Mucosa of rectum (tissue), 2 donors: ENCODE results near the gene ENSA.
"Not testable (repeated sequence)": the region's sequence is repeated elsewhere in the genome, so short reads cannot be mapped to it uniquely, and the experiment has no call there.

Experiments
- H3K27ac ChIP-seq, 2 donors: one replicate each; pipeline ENCODE4 v1.7.0; 2013; ENCODE audit warnings: inconsistent platforms in 2 of 2, low read depth in 2 of 2, low read length in 2 of 2
- H3K27me3 ChIP-seq, 2 donors: one replicate each; pipeline ENCODE4 v1.7.0; 2013; ENCODE audit warnings: low read length in 2 of 2; ENCODE audit not compliant: control insufficient read depth in 2 of 2, insufficient read depth in 2 of 2
- H3K36me3 ChIP-seq, 2 donors: one replicate each; pipeline ENCODE4 v1.7.0; 2013; ENCODE audit warnings: low read length in 2 of 2; ENCODE audit not compliant: control insufficient read depth in 2 of 2, insufficient read depth in 2 of 2
- H3K4me1 ChIP-seq, 2 donors: one replicate each; pipeline ENCODE4 v1.7.0; 2013; ENCODE audit warnings: low read length in 2 of 2, mild to moderate bottlenecking in 1 of 2; ENCODE audit not compliant: control insufficient read depth in 2 of 2, insufficient read depth in 2 of 2
- H3K4me3 ChIP-seq, 2 donors: one replicate each; pipeline ENCODE4 v1.7.0; 2013; ENCODE audit warnings: low read length in 2 of 2
- H3K9ac ChIP-seq, 2 donors: one replicate each; pipeline ENCODE4 v1.7.0; 2013; ENCODE audit warnings: low read length in 2 of 2, low read depth in 1 of 2, mild to moderate bottlenecking in 1 of 2
- H3K9me3 ChIP-seq, 2 donors: one replicate each; pipeline ENCODE4 v1.7.0; 2013; ENCODE audit warnings: low read length in 2 of 2; ENCODE audit not compliant: control insufficient read depth in 2 of 2
- donor health status: healthy.
- donor health status: Normal muscosa, but diverticular disease.

ENSA gene

GRCh38 chr1:150576367-150576711 is 53.1 kb downstream of the ENSA start:
- no peaks in the 10 kb centered on the region for H3K27me3 ChIP-seq
- peaks cover 39 to 43% of the 10 kb centered on the region in 2 donors for H3K4me1 ChIP-seq
- peak overlapping the region; percentile 75 to 95 for H3K27ac ChIP-seq
- peaks cover 45% of the 10 kb centered on the region in 2 donors for H3K36me3 ChIP-seq
- H3K4me3 ChIP-seq, result peak overlapping the region; percentile 84 to 94
- H3K9ac ChIP-seq, result peak overlapping the region; percentile 93 to 100
- no peaks in the 10 kb centered on the region for H3K9me3 ChIP-seq

GRCh38 chr1:150575518-150576366 is 53.7 kb downstream of the ENSA start:
- no peaks in the 10 kb centered on the region for H3K9me3 ChIP-seq
- peak overlapping the region; percentile 84 to 94 for H3K4me3 ChIP-seq
- peaks cover 45 to 48% of the 10 kb centered on the region in 2 donors for H3K36me3 ChIP-seq
- H3K4me1 ChIP-seq, result peaks cover 43 to 44% of the 10 kb centered on the region in 2 donors
- H3K9ac ChIP-seq, result peak overlapping the region; percentile 93 to 100
- H3K27me3 ChIP-seq, result no peaks in the 10 kb centered on the region
- H3K27ac ChIP-seq, result peak overlapping the region; percentile 75 to 95

DNA sequence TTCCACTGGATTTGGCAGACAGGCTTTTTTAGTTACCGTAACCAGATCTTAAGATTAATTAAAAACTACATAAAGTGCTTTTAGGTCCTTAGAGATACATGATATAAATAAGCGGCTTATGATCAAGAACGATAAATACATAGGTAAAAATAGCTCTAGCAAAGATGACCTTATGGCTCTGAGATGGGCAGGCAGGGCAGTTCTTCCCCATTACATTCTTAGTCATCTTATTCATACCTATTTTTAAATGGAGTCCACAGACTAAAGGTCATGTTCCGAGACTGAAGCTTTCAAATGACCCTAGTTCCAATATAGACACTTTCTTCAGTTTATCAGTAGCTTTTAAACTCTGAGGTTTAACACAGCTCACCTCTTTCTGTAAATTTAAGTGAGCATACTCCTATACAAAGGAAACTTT is 54.3 kb downstream of the ENSA start:
- H3K4me1 ChIP-seq, result peaks cover 38 to 40% of the 10 kb centered on the region in 2 donors
- no peaks in the 10 kb centered on the region for H3K9me3 ChIP-seq
- H3K27me3 ChIP-seq, result no peaks in the 10 kb centered on the region
- peak overlapping the region; percentile 93 to 100 for H3K9ac ChIP-seq
- H3K36me3 ChIP-seq, result peaks cover 49 to 52% of the 10 kb centered on the region in 2 donors
- peak overlapping the region; percentile 75 to 95 for H3K27ac ChIP-seq
- H3K4me3 ChIP-seq, result peak overlapping the region; percentile 84 to 94

GRCh38 chr1:150574260-150575071 is 54.9 kb downstream of the ENSA start:
- peak overlapping the region; percentile 28 to 60 for H3K9ac ChIP-seq
- peak overlapping the region; percentile 75 to 95 for H3K27ac ChIP-seq
- peaks cover 55 to 58% of the 10 kb centered on the region in 2 donors for H3K36me3 ChIP-seq
- H3K9me3 ChIP-seq, result no peaks in the 10 kb centered on the region
- H3K4me1 ChIP-seq, result peaks cover 40 to 44% of the 10 kb centered on the region in 2 donors
- no peaks in the 10 kb centered on the region for H3K27me3 ChIP-seq
- peak overlapping the region; percentile 84 to 94 for H3K4me3 ChIP-seq

DNA sequence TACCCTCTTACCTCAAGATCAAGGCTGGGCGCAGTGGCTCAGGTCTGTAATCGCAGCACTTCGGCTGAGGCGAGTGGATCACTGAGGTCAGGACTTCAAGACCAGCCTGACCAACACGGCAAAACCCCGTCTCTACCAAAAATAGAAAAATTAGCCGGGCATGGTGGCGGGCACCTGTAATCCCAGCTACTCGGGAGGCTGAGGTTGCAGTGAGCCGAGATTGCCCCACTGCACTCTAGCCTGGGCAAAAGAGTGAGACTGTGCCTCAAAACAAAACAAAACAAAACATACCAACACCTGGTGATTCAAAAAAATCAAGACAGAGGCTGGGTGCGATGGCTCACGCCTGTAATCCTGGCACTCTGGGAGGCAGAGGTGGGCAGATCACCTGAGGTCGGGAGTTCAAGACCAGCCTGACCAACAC is 55.8 kb downstream of the ENSA start:
- peak overlapping the region in 1 of 2 donors; percentile 48 for H3K27ac ChIP-seq
- H3K27me3 ChIP-seq, H3K9me3 ChIP-seq: not testable (repeated sequence)
- peaks cover 55 to 57% of the 10 kb centered on the region in 2 donors for H3K36me3 ChIP-seq
- H3K4me1 ChIP-seq, result peaks cover 45 to 48% of the 10 kb centered on the region in 2 donors
- H3K9ac ChIP-seq, result peak overlapping the region; percentile 15 to 36
- H3K4me3 ChIP-seq, result peak overlapping the region; percentile 8 to 27

DNA sequence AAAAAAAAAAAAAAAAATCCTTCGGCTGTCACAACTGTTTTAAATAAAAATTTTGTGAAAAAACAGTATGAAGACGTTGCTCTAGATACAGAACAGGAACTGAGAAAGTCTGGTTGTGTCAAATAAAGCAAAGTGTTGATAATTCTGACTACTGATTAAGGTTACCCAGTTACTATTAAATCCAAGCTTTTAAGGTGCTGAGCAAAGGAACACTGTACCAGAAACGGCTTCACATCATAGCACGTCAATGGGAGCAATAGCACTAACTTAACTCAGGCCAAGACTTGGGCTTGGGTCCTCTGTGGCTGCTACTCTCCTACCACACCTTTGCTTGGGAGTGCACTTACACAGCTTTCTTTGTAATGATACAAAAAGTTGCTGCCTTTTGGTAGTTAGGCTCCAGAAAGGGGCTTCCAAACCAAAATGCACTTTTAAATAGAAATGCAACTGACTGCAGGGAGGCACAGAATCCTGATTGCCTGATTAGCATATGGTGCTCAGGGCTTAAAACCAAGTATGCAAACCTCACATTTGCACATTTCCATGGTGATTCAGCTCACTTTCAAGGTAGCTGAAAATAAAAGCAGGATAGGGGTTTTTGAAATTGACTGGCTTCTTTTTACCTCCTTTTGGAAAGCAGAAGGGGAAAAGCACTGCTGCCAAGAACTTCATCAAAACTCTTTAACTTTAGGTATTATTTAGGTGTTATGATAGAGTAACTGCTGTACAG is 56.3 kb downstream of the ENSA start:
- peaks cover 50 to 53% of the 10 kb centered on the region in 2 donors for H3K4me1 ChIP-seq
- H3K27ac ChIP-seq, result peak overlapping the region in 1 of 2 donors; percentile 48
- H3K36me3 ChIP-seq, result peaks cover 53 to 55% of the 10 kb centered on the region in 2 donors
- peak overlapping the region; percentile 8 to 27 for H3K4me3 ChIP-seq
- H3K9me3 ChIP-seq, result no peaks in the 10 kb centered on the region
- H3K9ac ChIP-seq, result peak overlapping the region; percentile 15 to 36
- H3K27me3 ChIP-seq, result no peaks in the 10 kb centered on the region
